H9 (cell line): ENCODE measurements around the gene GLUL. TPM values are rescaled to one million over a fixed set of nuclear protein-coding genes. Genes with fewer than 3 reads are reported as not detected.
A peak's percentile ranks its signal among the peaks of the same experiment; 100 is the strongest.

Experiments
- DNase-seq: peaks from one replicate; pipeline ENCODE4 v3.0.0-alpha.2; 2017
- H2AFZ ChIP-seq: one replicate; pipeline ENCODE4 v1.6.1; 2013; ENCODE audit warnings: mild to moderate bottlenecking, low read length, control low read depth, moderate library complexity
- H2AK5ac ChIP-seq: 2 replicates; pipeline ENCODE4 v1.6.1; 2013; ENCODE audit warnings: low read length, control low read depth, mixed read lengths; ENCODE audit not compliant: insufficient read length
- H2BK120ac ChIP-seq: one replicate; pipeline ENCODE4 v1.6.1; 2013; ENCODE audit warnings: low read depth, mild to moderate bottlenecking, low read length, control low read depth, inconsistent platforms; ENCODE audit not compliant: poor library complexity, severe bottlenecking
- H2BK12ac ChIP-seq: 2 replicates; pipeline ENCODE4 v1.6.1; 2013; ENCODE audit warnings: low read length, control low read depth, mixed read lengths, low read depth; ENCODE audit not compliant: insufficient read length
- H2BK15ac ChIP-seq: 2 replicates; pipeline ENCODE4 v1.6.1; 2013; ENCODE audit warnings: low read depth, low read length, control low read depth
- H2BK20ac ChIP-seq: one replicate; pipeline ENCODE4 v1.6.1; 2013; ENCODE audit warnings: low read depth, mild to moderate bottlenecking, low read length, control low read depth, inconsistent platforms; ENCODE audit not compliant: poor library complexity, severe bottlenecking
- H2BK5ac ChIP-seq: 2 replicates; pipeline ENCODE4 v1.6.1; 2013; ENCODE audit warnings: low read length, control low read depth, mixed read lengths; ENCODE audit not compliant: insufficient read length
- H3K14ac ChIP-seq: 2 replicates; pipeline ENCODE4 v1.6.1; 2013; ENCODE audit warnings: low read length, control low read depth; ENCODE audit not compliant: insufficient read depth
- H3K18ac ChIP-seq: 2 replicates; pipeline ENCODE4 v1.6.1; 2013; ENCODE audit warnings: low read depth, mild to moderate bottlenecking, mixed read lengths, low read length, control low read depth; ENCODE audit not compliant: insufficient read length
- H3K23ac ChIP-seq: 2 replicates; pipeline ENCODE4 v1.6.1; 2013; ENCODE audit warnings: low read length, control low read depth, mixed read lengths, low read depth; ENCODE audit not compliant: insufficient read length
- H3K23me2 ChIP-seq: 2 replicates; pipeline ENCODE4 v1.6.1; 2013; ENCODE audit warnings: low read depth, mild to moderate bottlenecking, mixed read lengths, low read length, control low read depth; ENCODE audit not compliant: insufficient read length, poor library complexity, severe bottlenecking
- H3K27ac ChIP-seq: 2 replicates; pipeline ENCODE4 v1.5.1; 2013; ENCODE audit warnings: low read length, control low read depth, mixed read lengths, low read depth; ENCODE audit not compliant: insufficient read length
- H3K27me3 ChIP-seq: 2 replicates; pipeline ENCODE4 v1.6.1; 2013; ENCODE audit warnings: low read length, control low read depth, inconsistent platforms; ENCODE audit not compliant: insufficient read depth
- H3K4ac ChIP-seq: 2 replicates; pipeline ENCODE4 v1.6.1; 2013; ENCODE audit warnings: low read depth, mild to moderate bottlenecking, control low read depth, inconsistent platforms, low read length, moderate library complexity
- H3K4me1 ChIP-seq: 2 replicates; pipeline ENCODE4 v1.6.1; 2013; ENCODE audit warnings: low read length, control low read depth, inconsistent platforms; ENCODE audit not compliant: insufficient read depth
- H3K4me2 ChIP-seq: 2 replicates; pipeline ENCODE4 v1.6.1; 2013; ENCODE audit warnings: low read length, control low read depth, mixed read lengths; ENCODE audit not compliant: insufficient read length, insufficient read depth
- H3K56ac ChIP-seq: 2 replicates; pipeline ENCODE4 v1.6.1; 2013; ENCODE audit warnings: low read depth, mild to moderate bottlenecking, mixed read lengths, low read length, control low read depth; ENCODE audit not compliant: insufficient read length
- H3K79me1 ChIP-seq: 2 replicates; pipeline ENCODE4 v1.6.1; 2013; ENCODE audit warnings: low read depth, mild to moderate bottlenecking, moderate library complexity, low read length, control low read depth, inconsistent platforms; ENCODE audit not compliant: insufficient read depth, poor library complexity, severe bottlenecking
- H3K79me2 ChIP-seq: 2 replicates; pipeline ENCODE4 v1.6.1; 2013; ENCODE audit warnings: low read length, control low read depth, inconsistent platforms; ENCODE audit not compliant: insufficient read depth
- H3K9ac ChIP-seq: 2 replicates; pipeline ENCODE4 v1.6.1; 2013; ENCODE audit warnings: low read length, control low read depth, mixed read lengths; ENCODE audit not compliant: insufficient read length; ENCODE audit errors: extremely low read depth
- H3K9me3 ChIP-seq: one replicate; pipeline ENCODE4 v1.6.1; 2013; ENCODE audit warnings: low read depth, low read length, inconsistent platforms; ENCODE audit not compliant: control insufficient read depth
- H3T11ph ChIP-seq: one replicate; pipeline ENCODE4 v1.6.1; 2013; ENCODE audit warnings: mild to moderate bottlenecking, low read length, control low read depth, inconsistent platforms
- H4K20me1 ChIP-seq: one replicate; pipeline ENCODE4 v1.6.1; 2013; ENCODE audit not compliant: control insufficient read depth, insufficient read length, insufficient read depth
- H4K5ac ChIP-seq: 2 replicates; pipeline ENCODE4 v1.6.1; 2013; ENCODE audit warnings: low read depth, mild to moderate bottlenecking, mixed read lengths, low read length, control low read depth; ENCODE audit not compliant: insufficient read length
- H4K8ac ChIP-seq: replicated peaks from 2 replicates; pipeline ENCODE4 v1.6.1; 2013; ENCODE audit warnings: low read length, control low read depth, mixed read lengths, low read depth; ENCODE audit not compliant: insufficient read length
- H4K91ac ChIP-seq: 2 replicates; pipeline ENCODE4 v1.6.1; 2013; ENCODE audit warnings: low read depth, mild to moderate bottlenecking, moderate library complexity, mixed read lengths, low read length, control low read depth; ENCODE audit not compliant: insufficient read length
- H3K27ac Mint-ChIP-seq, 3 experiments: 2 replicates in 2 of 3; 3 replicates in 1 of 3; pipeline ENCODE4 v1.8.0; 2020 to 2021; ENCODE audit warnings: mixed read lengths in 3 of 3, mild to moderate bottlenecking in 1 of 3, moderate library complexity in 1 of 3
- H3K27me3 Mint-ChIP-seq: 2 replicates; pipeline ENCODE4 v1.8.0; 2021; ENCODE audit warnings: low read depth, mild to moderate bottlenecking, moderate library complexity, mixed read lengths
- H3K36me3 Mint-ChIP-seq, 3 experiments: 2 replicates in 2 of 3; 3 replicates in 1 of 3; pipeline ENCODE4 v1.8.0; 2020 to 2021; ENCODE audit warnings: low read depth in 3 of 3, mixed read lengths in 3 of 3; ENCODE audit not compliant: insufficient read depth in 1 of 3
- H3K4me1 Mint-ChIP-seq, 2 experiments: 2 replicates each; pipeline ENCODE4 v1.8.0; 2020; ENCODE audit warnings: mixed read lengths in 2 of 2
- H3K4me3 Mint-ChIP-seq, 2 experiments: 2 replicates in 1 of 2; 3 replicates in 1 of 2; pipeline ENCODE4 v1.8.0; 2020 to 2021; ENCODE audit warnings: mild to moderate bottlenecking in 2 of 2, mixed read lengths in 2 of 2, moderate library complexity in 1 of 2
- H3K9me3 Mint-ChIP-seq, 2 experiments: 2 replicates in 1 of 2; 3 replicates in 1 of 2; pipeline ENCODE4 v1.8.0; 2020; ENCODE audit warnings: mild to moderate bottlenecking in 2 of 2, mixed read lengths in 2 of 2, moderate library complexity in 1 of 2
- CTCF ChIP-seq: fragments of 200-600 bp; sonication (generic); conservative IDR thresholded peaks from 3 replicates; pipeline ENCODE4 v1.8.0; 2021; ENCODE audit warnings: antibody characterized with exemption, mild to moderate bottlenecking
- WGBS: extraction: QIAGEN DNeasy Blood & Tissue Kit; methylation state at CpG from one replicate; pipeline ENCODE4 v1.1.7; 2013; ENCODE audit warnings: missing lambda C conversion rate, low lambda C conversion rate, mixed read lengths; ENCODE audit not compliant: insufficient read length; ENCODE audit errors: extremely low coverage; 5-methylcytosine and 5-hydroxymethylcytosine counted together
- total RNA-seq: library from RNA; stranded (reverse); gene quantifications from 2 replicates; pipeline ENCODE4 v1.2.1, GENCODE V29; 2021

GLUL gene
- total RNA-seq, 1 experiment from 2014 or later = 332 TPM

- H2BK5ac ChIP-seq = no peak overlapping the region
- H3T11ph ChIP-seq = no peak overlapping the region
- peaks cover 23% of the 10 kb centered on the region; the same call in 1 of the 2 replicates for H3K79me2 ChIP-seq
- no peaks in the 10 kb centered on the region for H3K79me1 ChIP-seq
- no peak overlapping the region for H3K9ac ChIP-seq
- no peak overlapping the region for H3K4ac ChIP-seq
- Mint-ChIP-seq H3K4me1 (peaks cover 29 to 49% of the 10 kb centered on the region in 2 experiments), H3K4me3 (no peak overlapping the region), H3K27ac (0 out of 7 replicates have a peak overlapping the region, but pooled peaks of 1 of the 3 experiments have one; percentile 13), H3K9me3 (peaks cover 9 to 11% of the 10 kb centered on the region in 2 experiments; a peak in 4 of 5 replicates), H3K36me3 (peaks cover 17 to 19% (median 17%) of the 10 kb centered on the region in 3 experiments), H3K27me3 (peaks cover 2% of the 10 kb centered on the region)
- no peak overlapping the region for H2AFZ ChIP-seq
- H2BK12ac ChIP-seq = no peak overlapping the region
- no CpG with 5 or more reads among the region's 5 CpGs for WGBS
- H3K56ac ChIP-seq = no peak overlapping the region
- no peak overlapping the region for H2BK120ac ChIP-seq
- no peak overlapping the region for H3K14ac ChIP-seq
- H2BK20ac ChIP-seq = no peak overlapping the region
- no peak for TF ChIP-seq CTCF
- H3K27ac ChIP-seq = no peak overlapping the region
- no peak overlapping the region for H3K23ac ChIP-seq
- no peak overlapping the region for H4K91ac ChIP-seq
- no peak for DNase-seq
- no peaks in the 10 kb centered on the region for H3K9me3 ChIP-seq
- peaks cover 5% of the 10 kb centered on the region for H3K4me1 ChIP-seq
- H3K27me3 ChIP-seq = no peaks in the 10 kb centered on the region
- H3K23me2 ChIP-seq = peaks cover 12% of the 10 kb centered on the region
- H2BK15ac ChIP-seq = no peak overlapping the region
- H4K5ac ChIP-seq = no peak overlapping the region
- H4K8ac ChIP-seq = no peak overlapping the region
- H4K20me1 ChIP-seq = no peaks in the 10 kb centered on the region
- no peak overlapping the region for H3K4me2 ChIP-seq
- no peak overlapping the region for H2AK5ac ChIP-seq
- H3K18ac ChIP-seq = no peak overlapping the region
Measured at GRCh38 chr1:182394055-182394775, 2.6 kb upstream of the GLUL start.
